ENCODE data around the gene SLC9A9. TPM values are rescaled to one million over a fixed set of nuclear protein-coding genes. Genes with fewer than 3 reads are reported as not detected.

SLC9A9 gene
- total and polyA plus RNA-seq, 2 of the 8 experiments (the other 6 are each of a cell fraction or from before 2014, with no cell fraction given) = 0.48 to 1.1 TPM

GRCh38 chr3:143676021-143676420 lies 172.2 kb downstream of the SLC9A9 start:
- no peaks in the 10 kb centered on the region for H4K20me1 ChIP-seq (replicated peaks in 1 of 2; ENCODE audit: control insufficient read depth in 1 of 2, insufficient read depth in 2 of 2, low read length in 2 of 2)
- H3K36me3 ChIP-seq (ENCODE audit: control insufficient read depth in 2 of 4, insufficient read depth in 4 of 4, low read length in 3 of 4) = no peaks in the 10 kb centered on the region
- 92% methylated on average over 6 of the region's 6 CpGs; no CpG with 5 or more reads in 1 of the 2 experiments for WGBS, 2 experiments (ENCODE audit: extremely low coverage in 1 of 2, insufficient coverage in 1 of 2, insufficient read length in 1 of 2, insufficient replicate concordance in 2 of 2, low coverage in 1 of 2, low lambda C conversion rate in 2 of 2, missing lambda C conversion rate in 1 of 2)
- H2AK5ac ChIP-seq (ENCODE audit: low read depth, low read length) = no peak overlapping the region
- H2BK120ac ChIP-seq (replicated peaks; ENCODE audit: low read depth, low read length) = no peak overlapping the region
- FAIRE-seq (no peak), DNase-seq (ENCODE audit: low read depth in 1 of 2, low spot score in 2 of 2) (no peak)
- H4K8ac ChIP-seq (ENCODE audit: extremely low read depth, insufficient read depth, low read length) = no peak overlapping the region
- POLR2A ChIA-PET (ENCODE audit: partially characterized antibody) = interaction anchor here (0.6 kb wide), 1 partner anchor 379 kb away, joined by 4 read pairs; no protein-coding TSS in a partner anchor
- H2AFZ ChIP-seq (ENCODE audit: low read length) = no peak overlapping the region
- no peak overlapping the region for H3K18ac ChIP-seq (ENCODE audit: extremely low read depth, low read length)
- TF ChIP-seq ATF3 (IDR thresholded peaks at IDR 0.05; ENCODE audit: insufficient read depth, low read depth, low read length) = no peak
- no peak for TF ChIP-seq CREB1 (IDR thresholded peaks at IDR 0.05)
- no peak for TF ChIP-seq SIN3A (conservative IDR thresholded peaks at IDR 0.05 in 1 of 2, IDR thresholded peaks at IDR 0.05 in 1 of 2; ENCODE audit: low read depth in 1 of 2, low read length in 2 of 2)
- TF ChIP-seq BACH1 (IDR thresholded peaks at IDR 0.05; ENCODE audit: low read length) = no peak
- TF ChIP-seq RXRA (IDR thresholded peaks at IDR 0.05; ENCODE audit: insufficient read depth, low read depth, low read length) = no peak
- TF ChIP-seq CHD1 (IDR thresholded peaks at IDR 0.05; ENCODE audit: low read depth, low read length) = no peak
- TF ChIP-seq EP300 (IDR thresholded peaks at IDR 0.05; ENCODE audit: borderline replicate concordance in 1 of 2, low read depth in 2 of 2, low read length in 2 of 2) = no peak
- TF ChIP-seq BRCA1 (IDR thresholded peaks at IDR 0.05; ENCODE audit: low read depth, low read length) = no peak
- no peak overlapping the region for H3K4me2 ChIP-seq (ENCODE audit: insufficient read depth in 1 of 2, low read depth in 2 of 2, low read length in 2 of 2)
- H3K14ac ChIP-seq (ENCODE audit: insufficient read length) = no peak overlapping the region
- no peak overlapping the region for H2BK12ac ChIP-seq (ENCODE audit: low read depth, low read length)
- H3K9me3 ChIP-seq (ENCODE audit: insufficient read depth in 2 of 2, low read depth in 1 of 2, low read length in 1 of 2) = no peaks in the 10 kb centered on the region
- H3K4ac ChIP-seq (replicated peaks; ENCODE audit: insufficient read length, low read depth, low read length) = no peak overlapping the region
- no peak overlapping the region for H3K9ac ChIP-seq (replicated peaks in 1 of 4; ENCODE audit: extremely low read depth in 1 of 4, low read depth in 3 of 4, low read length in 3 of 4)
- no peak overlapping the region for H2BK20ac ChIP-seq (ENCODE audit: low read length)
- H2BK5ac ChIP-seq (ENCODE audit: low read depth, low read length) = no peak overlapping the region
- no peaks in the 10 kb centered on the region for H3K4me1 ChIP-seq (replicated peaks in 1 of 4; ENCODE audit: control insufficient read depth in 3 of 4, insufficient read depth in 4 of 4, low read length in 3 of 4)
- H2BK15ac ChIP-seq (ENCODE audit: low read length) = no peak overlapping the region
- no peak overlapping the region for H3K27ac ChIP-seq (ENCODE audit: low read depth, low read length)
- no peak overlapping the region for H4K91ac ChIP-seq (replicated peaks; ENCODE audit: insufficient read length, low read length)
- H3K27me3 ChIP-seq (replicated peaks in 1 of 4; ENCODE audit: control insufficient read depth in 3 of 4, extremely low read depth in 1 of 4, insufficient read depth in 3 of 4, low read length in 3 of 4) = no peaks in the 10 kb centered on the region
- H3K56ac ChIP-seq (replicated peaks; ENCODE audit: insufficient read length, low read depth, low read length) = no peak overlapping the region
- no peak overlapping the region for H3K23ac ChIP-seq (ENCODE audit: insufficient read length)
- no peaks in the 10 kb centered on the region for H3K23me2 ChIP-seq (ENCODE audit: low read depth, low read length)
- no peak overlapping the region for H4K5ac ChIP-seq (ENCODE audit: insufficient read length, low read depth, low read length)
- H3K79me2 ChIP-seq (ENCODE audit: control insufficient read depth in 1 of 2, insufficient read depth in 2 of 2, low read length in 2 of 2) = no peaks in the 10 kb centered on the region
- CTCF ChIA-PET (ENCODE audit: partially characterized antibody) = interaction anchor here (0.8 to 5.9 kb wide), 5 partner anchors 9 to 551 kb away, joined by 3 to 48 read pairs (median 4); no protein-coding TSS in a partner anchor
- H3K79me1 ChIP-seq (ENCODE audit: low read depth, low read length) = no peaks in the 10 kb centered on the region
- H3K4me3 ChIP-seq (ENCODE audit: extremely low read depth in 1 of 4, insufficient read depth in 2 of 4, low read depth in 3 of 4, low read length in 4 of 4) = no peak overlapping the region
